Body of pancreas (tissue), 4 donors: ENCODE results near the gene CSNK1G1. TPM values are rescaled to one million over a fixed set of nuclear protein-coding genes. Genes with fewer than 3 reads are reported as not detected.

Experiments
- ATAC-seq: fragments of 150-250 bp; one replicate; pipeline ENCODE4 v1.9.1; 2016
- DNase-seq, 4 donors: peaks; one replicate each; pipeline ENCODE4 v3.0.0-alpha.2; 2019
- H3K27ac ChIP-seq, 4 donors: fragments of 200-600 bp; sonication (generic); 1 replicate in 3 of 4; 2 replicates in 1 of 4; pipeline versions ENCODE4 v1.5.1 to v1.6.1; 2016 to 2019; ENCODE audit warnings: mild to moderate bottlenecking in 1 of 4, mixed read lengths in 1 of 4, moderate library complexity in 1 of 4
- H3K27me3 ChIP-seq, 2 donors: fragments of 200-600 bp; sonication (generic); one replicate each; pipeline ENCODE4 v1.6.0; 2016; ENCODE audit warnings: mild to moderate bottlenecking in 1 of 2
- H3K36me3 ChIP-seq, 2 donors: fragments of 200-600 bp; sonication (generic); replicated peaks in 1 of 2; 2 replicates each; pipeline ENCODE4 v1.5.1; 2016; ENCODE audit warnings: low read depth in 2 of 2; ENCODE audit not compliant: insufficient read depth in 1 of 2
- H3K4me1 ChIP-seq: fragments of 200-600 bp; sonication (generic); one replicate; pipeline ENCODE4 v1.6.0; 2016
- H3K4me3 ChIP-seq, 2 donors: fragments of 200-600 bp; sonication (generic); 1 replicate in 1 of 2; 2 replicates in 1 of 2; pipeline ENCODE4 v1.5.1; 2016 to 2019
- H3K9me3 ChIP-seq, 3 donors: fragments of 200-600 bp; sonication (generic); 1 replicate in 2 of 3; 2 replicates in 1 of 3; pipeline ENCODE4 v1.5.1; 2016
- CTCF ChIP-seq, 7 experiments: fragments of 450-650 bp in 4 of 7; fragments of 200-600 bp in 3 of 7; sonication (generic) in 3 of 7; IDR thresholded peaks; one replicate each; pipeline ENCODE4 v1.5.1; 2016 to 2019; ENCODE audit warnings: antibody characterized with exemption in 7 of 7
- POLR2A ChIP-seq, 3 donors: fragments of 450-650 bp; IDR thresholded peaks; one replicate each; pipeline ENCODE4 v1.6.1; 2016; ENCODE audit warnings: antibody characterized with exemption in 3 of 3, mild to moderate bottlenecking in 2 of 3
- WGBS, 2 donors: methylation state at CpG; one replicate each; pipeline ENCODE4 v1.1.5; 2017; 5-methylcytosine and 5-hydroxymethylcytosine counted together
- intact Hi-C: fragments of 100-400 bp; cut with DNase I; formaldehyde crosslinking; loops from one replicate; pipeline ENCODE4 v1.15.1; 2023
- total RNA-seq, 2 donors: library from RNA; depleted of rRNA; stranded (reverse); fragments of >200 nt; gene quantifications; one replicate each; pipeline ENCODE4 v1.1.0, GENCODE V29; 2016

The CSNK1G1 gene
- total RNA-seq, 2 donors from 2014 or later, result 6.7 to 13.8 TPM

- Histone ChIP-seq H3K27ac (no peak overlapping the region), H3K4me3 (no peak overlapping the region), H3K27me3 (no peaks in the 10 kb centered on the region), H3K4me1 (no peaks in the 10 kb centered on the region), H3K9me3 (no peaks in the 10 kb centered on the region), H3K36me3 (peaks cover 0 to 2% of the 10 kb centered on the region in 2 donors)
- ATAC-seq (no peak), DNase-seq (no peak)
- TF ChIP-seq POLR2A (IDR thresholded peaks at IDR 0.05) (no peak), CTCF (IDR thresholded peaks at IDR 0.05) (no peak)
- WGBS, 2 donors, result 89 to 91% methylated on average over 14 of the region's 14 CpGs
- intact Hi-C loops, result no loop called here
Measured at GRCh38 chr15:64144565-64145281, 211.2 kb downstream of the CSNK1G1 start.

GRCh38 chr15:64144192-64144564, 211.8 kb downstream of the CSNK1G1 start:
- TF ChIP-seq CTCF (IDR thresholded peaks at IDR 0.05) (no peak), POLR2A (IDR thresholded peaks at IDR 0.05) (no peak)
- no peak for DNase-seq
- no peak for ATAC-seq
- Histone ChIP-seq H3K4me3 (no peak overlapping the region), H3K27ac (no peak overlapping the region), H3K36me3 (peaks cover 0 to 2% of the 10 kb centered on the region in 2 donors), H3K27me3 (no peaks in the 10 kb centered on the region), H3K9me3 (no peaks in the 10 kb centered on the region), H3K4me1 (no peaks in the 10 kb centered on the region)
- 77 to 83% methylated on average over 8 of the region's 8 CpGs for WGBS, 2 donors
- intact Hi-C loops, result no loop called here

GRCh38 chr15:64143276-64143675, 212.7 kb downstream of the CSNK1G1 start:
- intact Hi-C loops, result no loop called here
- 76 to 77% methylated on average over 6 of the region's 6 CpGs for WGBS, 2 donors

GRCh38 chr15:64141798-64142512, 214.0 kb downstream of the CSNK1G1 start:
- Histone ChIP-seq H3K27ac (no peak overlapping the region), H3K4me3 (no peak overlapping the region), H3K27me3 (no peaks in the 10 kb centered on the region), H3K4me1 (no peaks in the 10 kb centered on the region), H3K9me3 (no peaks in the 10 kb centered on the region), H3K36me3 (peaks cover 7 to 10% of the 10 kb centered on the region in 2 donors)
- TF ChIP-seq CTCF (IDR thresholded peaks at IDR 0.05) (no peak), POLR2A (IDR thresholded peaks at IDR 0.05) (no peak)
- WGBS, 2 donors, result 90 to 92% methylated on average over 8 of the region's 8 CpGs
- DNase-seq, result no peak
- ATAC-seq, result no peak
- intact Hi-C loops, result no loop called here

More at GRCh38 chr15:64143276-64143675, 212.7 kb downstream of the CSNK1G1 start:
- ATAC-seq (no peak), DNase-seq (no peak)
- Histone ChIP-seq H3K27ac (no peak overlapping the region), H3K27me3 (no peaks in the 10 kb centered on the region), H3K36me3 (peaks cover 0 to 2% of the 10 kb centered on the region in 2 donors), H3K4me3 (no peak overlapping the region), H3K9me3 (no peaks in the 10 kb centered on the region), H3K4me1 (no peaks in the 10 kb centered on the region)
- TF ChIP-seq CTCF (IDR thresholded peaks at IDR 0.05) (no peak), POLR2A (IDR thresholded peaks at IDR 0.05) (no peak)
